ENCODE data around the gene CRADD.
"Not testable (repeated sequence)": the region's sequence is repeated elsewhere in the genome, so short reads cannot be mapped to it uniquely, and the experiment has no call there.

CRADD gene

DNA sequence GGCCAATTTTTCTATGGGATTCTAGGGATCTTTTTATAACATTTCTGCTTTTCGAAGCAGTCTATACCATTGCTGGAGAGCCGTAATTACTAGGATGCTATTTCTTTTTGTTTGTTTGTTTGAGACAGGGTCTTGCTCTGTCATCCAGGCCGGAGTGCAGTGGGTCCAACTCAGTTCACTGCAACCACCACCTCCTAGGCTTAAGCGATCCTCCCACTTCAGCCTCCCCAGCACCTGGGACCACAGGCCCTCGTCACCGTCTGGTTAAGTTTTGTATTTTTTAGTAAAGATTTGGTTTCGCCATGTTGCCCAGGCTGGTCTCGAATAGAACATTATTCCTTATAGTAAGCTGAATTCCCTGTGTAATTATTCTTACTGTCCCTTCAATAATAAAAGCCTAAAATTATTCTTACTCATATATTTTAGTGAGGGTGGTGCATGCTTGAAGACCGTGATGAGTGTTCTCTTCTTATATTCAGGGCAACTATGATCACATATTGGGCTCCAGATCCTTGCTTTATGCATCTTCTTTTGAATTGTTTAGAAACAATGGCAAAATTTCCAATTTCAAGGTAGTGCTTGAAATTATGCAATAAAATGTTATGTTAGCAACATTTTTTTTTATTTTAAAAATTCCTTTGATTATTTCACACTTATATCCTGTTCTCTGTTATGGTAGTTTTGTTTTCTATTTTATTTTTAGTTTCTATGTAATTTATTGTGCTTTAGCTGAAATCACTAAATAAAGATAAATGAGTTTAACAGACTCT, 66.2 kb downstream of the CRADD start:
- TF ChIP-seq POLR2A (IDR thresholded peaks at IDR 0.05; ENCODE audit: low read length) (no peak), GATA1 (IDR thresholded peaks at IDR 0.05; ENCODE audit: low read depth, low read length) (no peak)
- DNase-seq = peak in 1 of 2 experiments; percentile 36

DNA sequence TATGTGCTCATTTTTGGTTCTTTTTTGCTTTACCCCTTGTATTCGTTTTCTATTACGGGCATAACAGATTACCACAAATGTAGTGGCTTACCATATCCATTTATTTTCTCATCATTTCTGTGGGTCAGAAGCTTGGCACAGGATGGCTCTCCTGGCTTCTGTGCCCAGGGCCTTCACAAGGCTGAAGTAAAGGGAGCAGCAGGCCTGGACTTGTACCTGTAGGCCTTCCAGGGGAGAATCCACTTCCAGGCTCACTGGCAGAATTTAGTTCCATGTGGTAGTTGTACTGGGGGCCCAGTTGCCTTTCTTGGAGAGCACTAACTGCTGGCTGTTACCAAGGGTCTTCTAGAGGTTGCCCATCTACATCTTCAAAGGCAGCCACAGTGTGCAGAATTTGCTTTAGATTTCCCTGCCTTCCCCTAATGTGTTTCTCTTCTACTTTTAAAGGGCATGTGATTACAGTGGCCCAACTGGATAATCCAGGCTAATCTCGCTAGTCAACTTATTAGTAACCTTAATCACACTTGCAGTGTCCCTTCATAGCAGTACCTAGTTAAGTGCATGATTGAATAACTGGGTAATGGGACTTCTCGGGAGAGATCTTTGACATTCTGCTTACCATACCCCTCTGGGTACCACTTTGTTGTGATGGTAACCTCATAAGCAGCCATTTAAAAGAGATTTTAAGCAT, 67.0 kb downstream of the CRADD start:
- TF ChIP-seq POLR2A (IDR thresholded peaks at IDR 0.05; ENCODE audit: low read length) = no peak
- TF ChIP-seq GATA1 (IDR thresholded peaks at IDR 0.05; ENCODE audit: low read depth, low read length) = no peak
- DNase-seq = no peak

DNA sequence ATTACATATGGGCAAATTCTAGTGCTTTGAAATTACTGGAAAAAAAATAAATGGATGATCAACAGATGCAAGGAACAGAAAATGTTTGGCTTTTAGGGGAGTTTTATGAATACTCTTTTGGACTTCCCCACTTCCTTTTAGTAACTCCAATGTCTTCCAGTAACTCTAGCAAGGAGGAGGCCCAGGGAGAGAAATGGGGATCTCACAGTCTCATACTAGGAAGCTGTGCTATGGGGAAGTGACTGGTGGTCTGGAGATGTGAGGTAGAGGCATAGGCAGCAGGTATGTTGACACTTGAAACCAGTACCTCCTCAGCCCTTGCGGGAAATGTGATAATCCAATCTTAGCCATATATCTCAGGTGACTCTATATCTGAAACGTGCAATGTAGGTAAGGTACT, 68.1 kb downstream of the CRADD start:
- no peak for DNase-seq
- TF ChIP-seq GATA1 (IDR thresholded peaks at IDR 0.05; ENCODE audit: low read depth, low read length) (no peak), POLR2A (IDR thresholded peaks at IDR 0.05; ENCODE audit: low read length) (no peak)

DNA sequence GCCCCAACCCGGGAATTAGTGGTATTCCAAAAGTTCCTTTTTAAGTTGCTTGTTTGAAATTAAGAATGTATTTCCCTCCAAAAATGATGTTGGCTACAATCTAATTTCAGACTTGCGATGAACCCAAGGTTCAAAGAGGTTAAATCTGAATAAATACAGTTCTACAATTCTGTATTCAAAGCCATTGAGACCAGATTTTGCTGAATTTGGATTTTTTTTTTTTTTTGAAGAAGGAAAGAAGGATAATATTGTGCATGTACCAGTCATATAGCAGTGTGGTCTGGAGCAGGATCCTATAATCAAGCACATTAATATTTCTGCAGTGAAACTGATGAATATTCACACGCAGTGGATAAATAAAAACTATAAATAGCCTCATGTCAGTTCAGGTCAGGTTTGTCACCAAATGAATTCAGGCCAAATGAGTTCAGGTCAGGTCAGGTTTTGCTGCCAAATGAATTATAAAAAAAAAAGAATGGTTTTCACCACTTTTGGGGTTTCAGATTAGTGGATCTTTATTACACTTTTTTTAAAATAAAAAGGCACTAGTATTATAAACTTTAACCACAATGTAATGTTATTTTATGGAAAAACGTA, 69.5 kb downstream of the CRADD start:
- TF ChIP-seq GATA1 (IDR thresholded peaks at IDR 0.05; ENCODE audit: low read depth, low read length) (no peak), POLR2A (IDR thresholded peaks at IDR 0.05; ENCODE audit: low read length) (no peak)
- DNase-seq = no peak

DNA sequence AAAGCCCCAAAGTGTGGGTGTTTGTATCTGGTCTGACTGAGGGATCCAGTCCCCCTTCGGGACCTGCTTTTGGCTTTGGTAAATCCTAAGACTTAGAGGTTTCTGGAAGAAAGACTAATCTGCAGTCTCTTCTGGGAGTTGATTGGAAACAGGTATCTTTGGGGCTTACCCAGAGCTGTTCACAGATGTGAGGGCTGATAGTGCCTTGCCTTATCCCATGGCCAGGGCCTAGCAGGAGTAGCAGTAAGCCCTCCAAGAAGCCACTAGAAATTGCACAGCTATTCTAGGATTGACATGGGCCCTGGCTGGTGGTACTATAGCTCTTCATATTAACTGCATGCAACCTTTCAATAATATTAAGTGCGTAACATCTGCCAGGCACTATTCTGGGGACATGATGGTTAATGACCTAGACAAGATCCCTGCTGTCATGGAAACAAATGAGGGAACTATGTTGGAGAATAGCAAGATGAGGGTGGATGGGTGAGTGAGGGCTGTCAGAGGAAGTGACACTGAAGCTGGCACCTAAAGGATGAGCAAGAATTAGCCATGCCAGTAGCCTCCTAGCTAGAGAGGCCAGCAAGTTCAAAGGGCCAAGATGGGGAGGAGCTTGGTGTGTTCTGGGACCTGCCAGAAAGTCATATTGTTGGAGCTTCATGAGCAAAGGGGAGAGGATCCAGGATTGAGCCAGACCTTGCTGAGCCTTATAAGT, 71.7 kb downstream of the CRADD start:
- DNase-seq = peak; percentile 19 to 49
- TF ChIP-seq GATA1 (IDR thresholded peaks at IDR 0.05; ENCODE audit: low read depth, low read length) = no peak

DNA sequence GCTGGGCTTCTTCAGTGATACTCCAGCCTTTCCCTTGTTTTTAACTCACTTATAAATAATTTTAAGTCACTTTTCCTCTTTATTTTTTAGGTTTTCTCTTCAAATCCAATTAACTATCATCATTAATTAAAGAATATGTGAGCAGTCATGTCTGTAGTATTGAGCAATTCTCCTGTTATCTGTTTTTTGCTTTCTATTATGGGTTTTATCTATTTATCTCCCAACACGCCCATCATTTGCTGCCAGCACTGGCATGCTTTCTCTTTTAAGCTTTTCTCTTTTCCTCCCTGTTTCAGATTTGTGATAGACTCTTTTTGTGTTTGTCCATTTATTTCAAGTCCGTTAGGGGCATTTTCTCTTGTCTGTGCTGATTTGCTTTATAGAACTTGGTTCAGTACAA, 72.3 kb downstream of the CRADD start:
- TF ChIP-seq GATA1 (IDR thresholded peaks at IDR 0.05; ENCODE audit: low read depth, low read length) (no peak), POLR2A (IDR thresholded peaks at IDR 0.05; ENCODE audit: low read length) (no peak)
- DNase-seq = peak; percentile 47 to 71

DNA sequence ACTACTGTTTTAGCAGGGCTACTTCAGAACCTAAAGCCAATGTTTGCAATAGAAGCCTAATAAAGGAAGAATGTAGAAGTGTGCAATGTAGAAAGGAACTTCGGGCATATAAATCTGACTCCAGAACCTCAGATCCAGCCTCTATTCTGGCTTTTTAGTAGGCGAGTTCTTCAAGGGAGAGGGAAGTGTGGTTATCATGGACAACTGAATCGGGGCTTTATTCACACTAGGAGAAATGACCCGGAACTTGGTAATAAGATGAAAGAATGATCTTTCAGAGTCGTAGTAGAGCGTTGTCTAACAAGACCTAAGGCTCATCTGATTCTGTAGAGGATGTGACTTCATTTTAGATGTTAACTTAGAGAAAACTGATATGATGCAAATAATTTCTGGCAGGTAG, 72.9 kb downstream of the CRADD start:
- no peak for DNase-seq
- TF ChIP-seq GATA1 (IDR thresholded peaks at IDR 0.05; ENCODE audit: low read depth, low read length) = no peak
- no peak for TF ChIP-seq POLR2A (IDR thresholded peaks at IDR 0.05; ENCODE audit: low read length)

DNA sequence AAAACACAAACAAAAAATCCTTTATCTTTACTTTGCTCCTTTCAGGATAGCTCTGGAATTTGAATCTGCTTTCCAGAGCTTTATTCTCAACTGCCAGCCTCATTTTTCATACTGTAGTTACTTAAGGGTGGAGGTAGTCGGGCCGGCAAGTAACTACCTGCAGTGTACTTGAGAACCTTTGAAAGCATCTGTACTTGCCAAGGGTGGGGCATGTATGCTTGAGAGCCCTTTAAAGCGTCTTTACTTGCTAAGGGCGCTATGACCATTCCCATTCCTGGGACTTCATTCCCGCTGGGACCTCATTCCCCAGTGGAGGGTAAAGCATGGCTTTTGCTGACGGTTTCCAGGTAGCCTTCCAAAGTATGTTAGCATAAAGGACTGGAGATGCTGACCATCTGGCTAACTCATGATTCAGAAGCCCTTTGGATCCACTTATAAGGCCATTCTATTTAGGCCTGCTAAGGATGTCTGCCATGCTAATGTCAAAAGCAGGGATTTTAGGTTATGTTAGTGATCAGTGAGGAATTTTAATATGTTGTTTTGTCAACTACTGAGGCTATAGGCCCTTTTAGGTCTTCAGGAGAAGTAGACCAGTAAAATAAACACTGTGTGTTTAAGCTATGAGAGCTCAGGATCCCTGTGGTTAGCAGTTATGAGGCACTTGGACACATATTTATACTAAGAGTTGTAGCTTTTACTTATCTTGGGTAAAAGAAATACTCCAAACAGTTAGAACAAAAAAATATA, 74.9 kb downstream of the CRADD start:
- no peak for DNase-seq
- TF ChIP-seq GATA1 (IDR thresholded peaks at IDR 0.05; ENCODE audit: low read depth, low read length) (no peak), POLR2A (IDR thresholded peaks at IDR 0.05; ENCODE audit: low read length) (no peak)

DNA sequence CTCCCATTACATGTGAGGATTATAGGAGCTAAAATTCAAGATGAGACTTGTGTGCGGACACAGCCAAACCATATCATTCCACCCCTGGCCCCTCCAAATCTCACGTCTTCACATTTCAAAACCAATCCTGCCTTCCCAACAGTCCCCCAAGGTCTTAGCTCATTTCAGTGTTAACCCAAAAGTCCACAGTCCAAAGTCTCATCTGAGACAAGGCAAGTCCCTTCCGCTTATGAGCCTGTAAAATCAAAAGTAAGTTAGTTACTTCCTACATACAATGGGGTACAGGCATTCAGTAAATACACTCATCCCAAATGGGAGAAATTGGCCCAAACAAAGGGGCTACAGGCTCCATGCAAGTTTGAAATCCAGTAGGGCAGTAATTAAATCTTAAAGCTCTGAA, 76.1 kb downstream of the CRADD start:
- DNase-seq = no peak
- TF ChIP-seq POLR2A (IDR thresholded peaks at IDR 0.05; ENCODE audit: low read length) (no peak), GATA1 (IDR thresholded peaks at IDR 0.05; ENCODE audit: low read depth, low read length) (no peak)

DNA sequence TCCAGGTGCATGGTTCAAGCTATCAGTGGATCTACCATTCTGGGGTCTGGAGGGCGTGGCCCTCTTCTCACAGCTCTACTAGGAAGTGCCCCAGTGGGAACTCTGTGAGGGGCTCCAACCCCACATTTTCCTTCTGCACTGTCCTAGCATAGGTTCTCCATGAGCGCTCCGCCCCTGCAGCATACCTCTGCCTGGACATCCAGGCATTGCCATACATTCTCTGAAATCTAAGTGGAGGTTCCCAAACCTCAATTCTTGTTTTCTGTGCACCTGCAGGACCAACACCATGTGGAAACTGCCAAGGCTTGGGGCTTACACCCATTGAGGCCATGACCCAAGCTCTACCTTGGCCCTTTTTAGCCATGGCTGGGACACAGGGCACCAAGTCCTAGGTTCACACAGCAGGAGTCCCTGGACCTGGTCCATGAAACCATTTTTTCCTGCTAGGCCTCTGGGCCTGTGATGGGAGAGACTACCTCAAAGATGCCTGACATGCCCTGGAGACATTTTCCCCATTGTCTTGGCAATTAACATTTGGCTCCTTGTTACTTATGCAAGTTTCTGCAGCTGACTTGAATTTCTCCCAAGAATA, 76.8 kb downstream of the CRADD start:
- peak in 1 of 2 experiments; percentile 10 for DNase-seq
- TF ChIP-seq POLR2A (IDR thresholded peaks at IDR 0.05; ENCODE audit: low read length) = no peak
- TF ChIP-seq GATA1 (IDR thresholded peaks at IDR 0.05; ENCODE audit: low read depth, low read length) = no peak

DNA sequence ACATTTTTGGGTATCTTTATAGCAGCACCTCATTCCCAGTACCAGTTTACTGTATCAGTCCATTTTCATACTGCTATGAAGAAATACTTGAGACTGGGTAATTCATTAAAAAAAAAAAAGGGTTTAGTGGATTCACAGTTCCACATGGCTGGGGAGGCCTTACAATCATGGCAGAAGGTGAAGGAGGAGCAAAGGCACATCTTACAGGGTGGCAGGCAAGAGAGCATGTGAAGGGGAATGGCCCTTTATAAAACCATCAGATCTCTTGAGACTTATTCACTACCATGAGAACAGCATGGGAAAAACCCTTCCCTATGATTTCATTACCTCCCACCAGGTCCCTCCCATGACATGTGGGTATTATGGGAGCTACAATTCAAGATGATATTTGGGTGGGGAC, 77.7 kb downstream of the CRADD start:
- not testable (repeated sequence) for DNase-seq

DNA sequence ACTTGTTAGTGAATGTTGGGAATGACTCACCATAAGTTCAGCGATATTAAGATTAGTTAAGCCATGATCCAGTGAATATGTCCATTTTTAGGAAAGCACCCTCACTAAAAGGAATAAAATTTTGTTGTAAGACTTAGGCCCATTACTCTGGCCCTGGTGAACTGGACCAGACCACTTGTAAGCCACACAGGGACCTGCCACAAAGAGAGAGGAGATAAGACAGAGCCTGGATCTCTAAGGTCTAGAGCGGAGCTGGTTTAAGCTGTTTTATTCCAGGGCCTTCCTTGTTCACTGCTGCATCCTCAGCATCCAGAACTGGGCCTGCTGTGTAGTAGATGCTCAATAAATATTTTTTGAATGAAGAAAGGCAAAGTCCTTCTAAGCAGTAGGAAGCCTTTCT, 79.1 kb downstream of the CRADD start:
- peak; percentile 20 to 37 for DNase-seq
- TF ChIP-seq GATA1 (IDR thresholded peaks at IDR 0.05; ENCODE audit: low read depth, low read length) (no peak), POLR2A (IDR thresholded peaks at IDR 0.05; ENCODE audit: low read length) (no peak)
